HepG2 (cell line): Measurements from ENCODE around the gene KLF3. TPM values are rescaled to one million over a fixed set of nuclear protein-coding genes. Genes with fewer than 3 reads are reported as not detected.

ENCODE experiments used
- GATAD2A ChIP-seq: IDR thresholded peaks from 2 replicates; pipeline ENCODE4 v1.6.1; 2016
- HOXA3 ChIP-seq: sonication (generic); formaldehyde crosslinking; IDR thresholded peaks from 2 replicates; pipeline ENCODE4 v1.5.0; 2020; ENCODE audit warnings: missing genetic modification reagents
- TFDP1 ChIP-seq: IDR thresholded peaks from 2 replicates; pipeline ENCODE4 v1.6.1; 2016; ENCODE audit warnings: missing compliant biosample characterization, missing genetic modification reagents, borderline replicate concordance
- XRCC5 ChIP-seq: fragments of 200-400 bp; formaldehyde crosslinking; optimal IDR thresholded peaks from 2 replicates; pipeline ENCODE3; 2017; ENCODE audit warnings: mild to moderate bottlenecking, low read length
- polyA plus RNA-seq, 8 experiments: library from polyadenylated mRNA; depleted of rRNA in 3 of 8; stranded (reverse) in 7 of 8; unstranded in 1 of 8; fragments of >200 nt; fragmentation: Illumina TruSeq in 4 of 8; extraction: Trizol in 4 of 8; gene quantifications; 2 replicates each; pipeline versions ENCODE4 v1.2.1 to v1.2.3, GENCODE V29; 2011 to 2016; ENCODE audit warnings: low read depth in 4 of 8, missing spikeins in 1 of 8, mixed read lengths in 1 of 8; ENCODE audit not compliant: insufficient read depth in 1 of 8
- total RNA-seq, 5 experiments: library from RNA; depleted of rRNA; stranded (reverse); fragments of >200 nt; fragmentation: Illumina TruSeq; extraction: Trizol; gene quantifications; 2 replicates each; pipeline ENCODE4 v1.2.3, GENCODE V29; 2016; ENCODE audit warnings: low read depth in 1 of 5
- TF ChIP-seq, protein P1 (sequence below): sonication (generic); formaldehyde crosslinking; IDR thresholded peaks from 2 replicates; pipeline ENCODE4 v1.4.0; 2020; ENCODE audit warnings: missing genetic modification reagents, borderline replicate concordance
- TF ChIP-seq, protein P2 (sequence below): sonication (generic); formaldehyde crosslinking; IDR thresholded peaks from 2 replicates; pipeline ENCODE4 v1.4.0; 2020; ENCODE audit warnings: missing genetic modification reagents
- TF ChIP-seq, protein P3 (sequence below): sonication (generic); formaldehyde crosslinking; IDR thresholded peaks from 2 replicates; pipeline ENCODE4 v1.5.1; 2020; ENCODE audit warnings: mild to moderate bottlenecking, missing genetic modification reagents, moderate library complexity
- TF ChIP-seq, protein P4 (sequence below): sonication (generic); formaldehyde crosslinking; IDR thresholded peaks from 2 replicates; pipeline ENCODE4 v1.5.1; 2020; ENCODE audit warnings: mild to moderate bottlenecking, missing genetic modification reagents
- TF ChIP-seq, protein P5 (sequence below): sonication (generic); formaldehyde crosslinking; IDR thresholded peaks from 2 replicates; pipeline ENCODE4 v1.8.1; 2023; ENCODE audit warnings: mild to moderate bottlenecking, moderate library complexity, missing genetic modification reagents

Gene KLF3
- total and polyA plus RNA-seq, 2 of the 13 experiments (the other 11 are each of a cell fraction or from before 2014, with no cell fraction given), result 29.1 to 37.8 TPM

GRCh38 chr4:38663801-38664705 is at the start of gene KLF3 (continued):
- TF ChIP-seq TFDP1 (CRISPR knock-in tag), result 0 out of 2 replicates have a peak, but pooled peaks have one; percentile 21
- peak; percentile 18; the same call in 1 of the 2 replicates for TF ChIP-seq GATAD2A (CRISPR knock-in tag)
- TF ChIP-seq, protein P1, sequence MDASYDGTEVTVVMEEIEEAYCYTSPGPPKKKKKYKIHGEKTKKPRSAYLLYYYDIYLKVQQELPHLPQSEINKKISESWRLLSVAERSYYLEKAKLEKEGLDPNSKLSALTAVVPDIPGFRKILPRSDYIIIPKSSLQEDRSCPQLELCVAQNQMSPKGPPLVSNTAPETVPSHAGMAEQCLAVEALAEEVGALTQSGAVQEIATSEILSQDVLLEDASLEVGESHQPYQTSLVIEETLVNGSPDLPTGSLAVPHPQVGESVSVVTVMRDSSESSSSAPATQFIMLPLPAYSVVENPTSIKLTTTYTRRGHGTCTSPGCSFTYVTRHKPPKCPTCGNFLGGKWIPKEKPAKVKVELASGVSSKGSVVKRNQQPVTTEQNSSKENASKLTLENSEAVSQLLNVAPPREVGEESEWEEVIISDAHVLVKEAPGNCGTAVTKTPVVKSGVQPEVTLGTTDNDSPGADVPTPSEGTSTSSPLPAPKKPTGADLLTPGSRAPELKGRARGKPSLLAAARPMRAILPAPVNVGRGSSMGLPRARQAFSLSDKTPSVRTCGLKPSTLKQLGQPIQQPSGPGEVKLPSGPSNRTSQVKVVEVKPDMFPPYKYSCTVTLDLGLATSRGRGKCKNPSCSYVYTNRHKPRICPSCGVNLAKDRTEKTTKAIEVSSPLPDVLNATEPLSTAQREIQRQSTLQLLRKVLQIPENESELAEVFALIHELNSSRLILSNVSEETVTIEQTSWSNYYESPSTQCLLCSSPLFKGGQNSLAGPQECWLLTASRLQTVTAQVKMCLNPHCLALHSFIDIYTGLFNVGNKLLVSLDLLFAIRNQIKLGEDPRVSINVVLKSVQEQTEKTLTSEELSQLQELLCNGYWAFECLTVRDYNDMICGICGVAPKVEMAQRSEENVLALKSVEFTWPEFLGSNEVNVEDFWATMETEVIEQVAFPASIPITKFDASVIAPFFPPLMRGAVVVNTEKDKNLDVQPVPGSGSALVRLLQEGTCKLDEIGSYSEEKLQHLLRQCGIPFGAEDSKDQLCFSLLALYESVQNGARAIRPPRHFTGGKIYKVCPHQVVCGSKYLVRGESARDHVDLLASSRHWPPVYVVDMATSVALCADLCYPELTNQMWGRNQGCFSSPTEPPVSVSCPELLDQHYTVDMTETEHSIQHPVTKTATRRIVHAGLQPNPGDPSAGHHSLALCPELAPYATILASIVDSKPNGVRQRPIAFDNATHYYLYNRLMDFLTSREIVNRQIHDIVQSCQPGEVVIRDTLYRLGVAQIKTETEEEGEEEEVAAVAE (CRISPR knock-in tag), result no peak
- TF ChIP-seq, protein P2, sequence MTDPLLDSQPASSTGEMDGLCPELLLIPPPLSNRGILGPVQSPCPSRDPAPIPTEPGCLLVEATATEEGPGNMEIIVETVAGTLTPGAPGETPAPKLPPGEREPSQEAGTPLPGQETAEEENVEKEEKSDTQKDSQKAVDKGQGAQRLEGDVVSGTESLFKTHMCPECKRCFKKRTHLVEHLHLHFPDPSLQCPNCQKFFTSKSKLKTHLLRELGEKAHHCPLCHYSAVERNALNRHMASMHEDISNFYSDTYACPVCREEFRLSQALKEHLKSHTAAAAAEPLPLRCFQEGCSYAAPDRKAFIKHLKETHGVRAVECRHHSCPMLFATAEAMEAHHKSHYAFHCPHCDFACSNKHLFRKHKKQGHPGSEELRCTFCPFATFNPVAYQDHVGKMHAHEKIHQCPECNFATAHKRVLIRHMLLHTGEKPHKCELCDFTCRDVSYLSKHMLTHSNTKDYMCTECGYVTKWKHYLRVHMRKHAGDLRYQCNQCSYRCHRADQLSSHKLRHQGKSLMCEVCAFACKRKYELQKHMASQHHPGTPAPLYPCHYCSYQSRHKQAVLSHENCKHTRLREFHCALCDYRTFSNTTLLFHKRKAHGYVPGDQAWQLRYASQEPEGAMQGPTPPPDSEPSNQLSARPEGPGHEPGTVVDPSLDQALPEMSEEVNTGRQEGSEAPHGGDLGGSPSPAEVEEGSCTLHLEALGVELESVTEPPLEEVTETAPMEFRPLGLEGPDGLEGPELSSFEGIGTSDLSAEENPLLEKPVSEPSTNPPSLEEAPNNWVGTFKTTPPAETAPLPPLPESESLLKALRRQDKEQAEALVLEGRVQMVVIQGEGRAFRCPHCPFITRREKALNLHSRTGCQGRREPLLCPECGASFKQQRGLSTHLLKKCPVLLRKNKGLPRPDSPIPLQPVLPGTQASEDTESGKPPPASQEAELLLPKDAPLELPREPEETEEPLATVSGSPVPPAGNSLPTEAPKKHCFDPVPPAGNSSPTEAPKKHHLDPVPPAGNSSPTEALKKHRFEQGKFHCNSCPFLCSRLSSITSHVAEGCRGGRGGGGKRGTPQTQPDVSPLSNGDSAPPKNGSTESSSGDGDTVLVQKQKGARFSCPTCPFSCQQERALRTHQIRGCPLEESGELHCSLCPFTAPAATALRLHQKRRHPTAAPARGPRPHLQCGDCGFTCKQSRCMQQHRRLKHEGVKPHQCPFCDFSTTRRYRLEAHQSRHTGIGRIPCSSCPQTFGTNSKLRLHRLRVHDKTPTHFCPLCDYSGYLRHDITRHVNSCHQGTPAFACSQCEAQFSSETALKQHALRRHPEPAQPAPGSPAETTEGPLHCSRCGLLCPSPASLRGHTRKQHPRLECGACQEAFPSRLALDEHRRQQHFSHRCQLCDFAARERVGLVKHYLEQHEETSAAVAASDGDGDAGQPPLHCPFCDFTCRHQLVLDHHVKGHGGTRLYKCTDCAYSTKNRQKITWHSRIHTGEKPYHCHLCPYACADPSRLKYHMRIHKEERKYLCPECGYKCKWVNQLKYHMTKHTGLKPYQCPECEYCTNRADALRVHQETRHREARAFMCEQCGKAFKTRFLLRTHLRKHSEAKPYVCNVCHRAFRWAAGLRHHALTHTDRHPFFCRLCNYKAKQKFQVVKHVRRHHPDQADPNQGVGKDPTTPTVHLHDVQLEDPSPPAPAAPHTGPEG (CRISPR knock-in tag), result 0 out of 2 replicates have a peak, but pooled peaks have one; percentile 46
- TF ChIP-seq, protein P3, sequence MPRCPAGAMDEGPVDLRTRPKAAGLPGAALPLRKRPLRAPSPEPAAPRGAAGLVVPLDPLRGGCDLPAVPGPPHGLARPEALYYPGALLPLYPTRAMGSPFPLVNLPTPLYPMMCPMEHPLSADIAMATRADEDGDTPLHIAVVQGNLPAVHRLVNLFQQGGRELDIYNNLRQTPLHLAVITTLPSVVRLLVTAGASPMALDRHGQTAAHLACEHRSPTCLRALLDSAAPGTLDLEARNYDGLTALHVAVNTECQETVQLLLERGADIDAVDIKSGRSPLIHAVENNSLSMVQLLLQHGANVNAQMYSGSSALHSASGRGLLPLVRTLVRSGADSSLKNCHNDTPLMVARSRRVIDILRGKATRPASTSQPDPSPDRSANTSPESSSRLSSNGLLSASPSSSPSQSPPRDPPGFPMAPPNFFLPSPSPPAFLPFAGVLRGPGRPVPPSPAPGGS (CRISPR knock-in tag), result no peak; the same call in 1 of the 2 replicates
- TF ChIP-seq, protein P4, sequence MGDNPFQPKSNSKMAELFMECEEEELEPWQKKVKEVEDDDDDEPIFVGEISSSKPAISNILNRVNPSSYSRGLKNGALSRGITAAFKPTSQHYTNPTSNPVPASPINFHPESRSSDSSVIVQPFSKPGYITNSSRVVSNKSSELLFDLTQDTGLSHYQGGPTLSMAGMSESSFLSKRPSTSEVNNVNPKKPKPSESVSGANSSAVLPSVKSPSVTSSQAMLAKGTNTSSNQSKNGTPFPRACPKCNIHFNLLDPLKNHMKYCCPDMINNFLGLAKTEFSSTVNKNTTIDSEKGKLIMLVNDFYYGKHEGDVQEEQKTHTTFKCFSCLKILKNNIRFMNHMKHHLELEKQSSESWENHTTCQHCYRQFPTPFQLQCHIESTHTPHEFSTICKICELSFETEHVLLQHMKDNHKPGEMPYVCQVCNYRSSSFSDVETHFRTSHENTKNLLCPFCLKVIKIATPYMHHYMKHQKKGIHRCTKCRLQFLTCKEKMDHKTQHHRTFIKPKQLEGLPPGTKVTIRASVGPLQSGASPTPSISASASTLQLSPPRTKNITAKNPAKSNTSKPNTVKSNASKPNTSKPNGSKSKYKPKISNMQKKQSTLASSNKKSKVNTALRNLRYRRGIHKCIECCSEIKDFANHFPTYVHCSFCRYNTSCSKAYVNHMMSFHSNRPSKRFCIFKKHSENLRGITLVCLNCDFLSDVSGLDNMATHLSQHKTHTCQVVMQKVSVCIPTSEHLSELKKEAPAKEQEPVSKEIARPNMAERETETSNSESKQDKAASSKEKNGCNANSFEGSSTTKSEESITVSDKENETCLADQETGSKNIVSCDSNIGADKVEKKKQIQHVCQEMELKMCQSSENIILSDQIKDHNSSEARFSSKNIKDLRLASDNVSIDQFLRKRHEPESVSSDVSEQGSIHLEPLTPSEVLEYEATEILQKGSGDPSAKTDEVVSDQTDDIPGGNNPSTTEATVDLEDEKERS (CRISPR knock-in tag), result no peak
- peak; percentile 22 for TF ChIP-seq XRCC5
- peak; percentile 20; the same call in 1 of the 2 replicates for TF ChIP-seq HOXA3 (CRISPR knock-in tag)
- TF ChIP-seq, protein P5, sequence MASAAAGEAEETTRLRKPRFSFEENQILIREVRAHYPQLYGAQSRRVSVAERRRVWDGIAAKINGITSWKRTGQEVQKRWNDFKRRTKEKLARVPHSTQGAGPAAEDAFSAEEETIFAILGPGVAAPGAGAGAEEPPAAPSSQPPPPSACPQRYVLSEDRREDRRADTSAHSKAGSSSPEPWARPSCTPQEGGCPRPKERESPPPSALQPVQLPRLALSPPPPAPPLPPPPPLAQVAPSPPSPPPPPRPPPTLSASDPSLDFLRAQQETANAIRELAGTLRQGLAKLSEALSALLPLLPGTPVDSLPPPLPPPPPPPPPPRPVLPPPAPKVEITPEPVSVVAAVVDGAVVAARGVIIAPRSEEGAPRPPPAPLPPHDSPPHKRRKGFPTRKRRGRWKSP (CRISPR knock-in tag), result no peak
